SK-N-SH (cell line): ENCODE measurements around the gene F2.
"Not testable (repeated sequence)": the region's sequence is repeated elsewhere in the genome, so short reads cannot be mapped to it uniquely, and the experiment has no call there.

ENCODE experiments used
- CTCF ChIP-seq: fragments of 200-600 bp; sonication (generic); IDR thresholded peaks from 2 replicates; pipeline ENCODE4 v1.6.1; 2017; ENCODE audit warnings: antibody characterized with exemption, mild to moderate bottlenecking, moderate library complexity
- EP300 ChIP-seq, 2 experiments: IDR thresholded peaks; 2 replicates each; pipeline versions ENCODE4 v1.4.0 to v1.6.1; 2012; ENCODE audit warnings: borderline replicate concordance in 1 of 2, low read depth in 1 of 2, low read length in 1 of 2
- FOSL2 ChIP-seq: IDR thresholded peaks from 2 replicates; pipeline ENCODE4 v1.4.0; 2012; ENCODE audit warnings: low read depth, mild to moderate bottlenecking, moderate library complexity, borderline replicate concordance
- JUND ChIP-seq: IDR thresholded peaks from 2 replicates; pipeline ENCODE4 v1.4.0; 2012
- NFIC ChIP-seq: IDR thresholded peaks from 2 replicates; pipeline ENCODE4 v1.4.0; 2012; ENCODE audit warnings: borderline replicate concordance
- POLR2AphosphoS5 ChIP-seq: IDR thresholded peaks from 2 replicates; pipeline ENCODE4 v1.6.1; 2012; ENCODE audit warnings: low read depth, low read length

- TF ChIP-seq EP300 (IDR thresholded peaks at IDR 0.05; ENCODE audit: borderline replicate concordance in 1 of 2, low read depth in 1 of 2, low read length in 1 of 2); FOSL2; POLR2AphosphoS5; NFIC; JUND; CTCF: not testable (repeated sequence)
These were observed 1.2 kb upstream of the F2 start for GRCh38 chr11:46717825-46718154.
